ENCODE results near the gene CNTNAP5. TPM values are rescaled to one million over a fixed set of nuclear protein-coding genes. Genes with fewer than 3 reads are reported as not detected.

Gene CNTNAP5
- total and polyA plus RNA-seq, 2 of the 4 experiments (the other 2 are of a cell fraction): not detected

- CTCF ChIA-PET: no interaction called here
- Histone ChIP-seq H2BK15ac (ENCODE audit: low read depth, low read length) (no peak overlapping the region), H2BK20ac (ENCODE audit: low read depth, low read length) (no peak overlapping the region), H3K9ac (ENCODE audit: low read depth, low read length) (no peak overlapping the region), H2BK5ac (ENCODE audit: low read depth, low read length, poor library complexity, severe bottlenecking) (no peak overlapping the region), H3K56ac (ENCODE audit: extremely low read depth, insufficient read depth, low read length) (no peak overlapping the region), H3K4ac (ENCODE audit: low read depth, low read length) (no peak overlapping the region), H3K4me2 (ENCODE audit: low read depth, low read length) (no peak overlapping the region), H2AK9ac (replicated peaks; ENCODE audit: low read depth, low read length, poor library complexity) (no peak overlapping the region), H3K27me3 (ENCODE audit: control insufficient read depth, insufficient read depth, low read length) (no peaks in the 10 kb centered on the region), H3K9me1 (ENCODE audit: insufficient read depth, low read length) (no peaks in the 10 kb centered on the region), H4K91ac (ENCODE audit: insufficient read depth, low read depth, low read length) (no peak overlapping the region), H3K23ac (ENCODE audit: low read depth, low read length) (no peak overlapping the region), H3K36me3 (ENCODE audit: control insufficient read depth, insufficient read depth, low read length) (no peaks in the 10 kb centered on the region), H3K79me1 (ENCODE audit: low read depth in 1 of 2, low read length in 2 of 2) (no peaks in the 10 kb centered on the region), H3K9me3 (ENCODE audit: control insufficient read depth, insufficient read depth, low read length) (peaks cover 16% of the 10 kb centered on the region), H3K4me3 (ENCODE audit: insufficient read depth, low read depth, low read length) (no peak overlapping the region), H3K4me1 (ENCODE audit: control insufficient read depth, insufficient read depth, low read length) (no peaks in the 10 kb centered on the region), H3K27ac (ENCODE audit: insufficient read depth, low read length) (no peak overlapping the region), H2AFZ (replicated peaks; ENCODE audit: low read length, poor library complexity) (no peak overlapping the region), H4K8ac (ENCODE audit: low read depth in 2 of 2, low read length in 2 of 2) (no peak overlapping the region), H3K14ac (replicated peaks; ENCODE audit: low read depth, low read length) (no peak overlapping the region), H2AK5ac (ENCODE audit: low read depth, low read length) (no peak overlapping the region), H3K18ac (ENCODE audit: low read depth, low read length) (no peak overlapping the region), H4K5ac (ENCODE audit: low read depth, low read length) (no peak overlapping the region), H4K20me1 (ENCODE audit: insufficient read depth, low read length) (no peaks in the 10 kb centered on the region), H2BK120ac (ENCODE audit: low read depth, low read length) (no peak overlapping the region)
- in situ Hi-C loops (cut with MboI; ENCODE audit: low sequenced_read_pairs) (no loop called here), dilution Hi-C loops (cut with HindIII; ENCODE audit: low sequenced_read_pairs, unreplicated experiment) (no loop called here), intact Hi-C loops (cut with micrococcal nuclease) (no loop called here)
- 50% methylated on average over 5 of the region's 7 CpGs; no CpG with 5 or more reads in 1 of the 2 experiments for WGBS, 2 experiments (ENCODE audit: extremely low coverage in 2 of 2, insufficient read length in 1 of 2)
- BruUV-seq (replicated peaks): no TSS peak
- no peak for TF ChIP-seq MAFK (IDR thresholded peaks at IDR 0.05; ENCODE audit: low read depth, low read length)
- TF ChIP-seq RFX5 (IDR thresholded peaks at IDR 0.05; ENCODE audit: low read depth, low read length): no peak
- no peak for TF ChIP-seq CTCF (conservative IDR thresholded peaks at IDR 0.05; ENCODE audit: low read depth, low read length)
- no peak for TF ChIP-seq BHLHE40 (IDR thresholded peaks at IDR 0.05; ENCODE audit: low read depth, low read length)
- no peak for TF ChIP-seq FOS (IDR thresholded peaks at IDR 0.05; ENCODE audit: low read depth, low read length)
- no peak for TF ChIP-seq RAD21 (IDR thresholded peaks at IDR 0.05; ENCODE audit: low read length)
- TF ChIP-seq NFE2L2 (IDR thresholded peaks at IDR 0.05; ENCODE audit: low read depth, low read length): no peak
- TF ChIP-seq ELK1 (IDR thresholded peaks at IDR 0.05; ENCODE audit: borderline replicate concordance, low read depth, low read length): no peak
- no peak for TF ChIP-seq POLR2A (IDR thresholded peaks at IDR 0.05; ENCODE audit: low read depth, low read length)
- TF ChIP-seq SMC3 (IDR thresholded peaks at IDR 0.05; ENCODE audit: low read depth, low read length): no peak
- TF ChIP-seq CEBPB (IDR thresholded peaks at IDR 0.05; ENCODE audit: low read depth, low read length): no peak
- no peak for TF ChIP-seq MAZ (IDR thresholded peaks at IDR 0.05; ENCODE audit: borderline replicate concordance, low read depth, low read length)
- no peak for TF ChIP-seq USF2 (IDR thresholded peaks at IDR 0.05; ENCODE audit: low read depth, low read length)
- no peak for TF ChIP-seq MXI1 (IDR thresholded peaks at IDR 0.05; ENCODE audit: borderline replicate concordance, low read depth, low read length)
- no peak for TF ChIP-seq CHD1 (IDR thresholded peaks at IDR 0.05; ENCODE audit: low read depth, low read length)
- TF ChIP-seq RCOR1 (IDR thresholded peaks at IDR 0.05; ENCODE audit: insufficient replicate concordance, low read length): no peak
- POLR2A ChIA-PET (ENCODE audit: unreplicated experiment): no interaction called here
- DNase-seq: no peak
- ATAC-seq (ENCODE audit: low read depth): no peak
These were observed 244.3 kb downstream of the CNTNAP5 start for GRCh38 chr2:124269348-124269747.

Data from IMR-90 (cell line).